Peyer's patch (tissue), 4 donors: ENCODE measurements around the gene NEDD4L.

Experiments used
- CTCF ChIP-seq, 6 experiments: fragments of 450-650 bp in 4 of 6; fragments of 200-600 bp in 2 of 6; sonication (generic) in 1 of 6; IDR thresholded peaks; one replicate each; pipeline ENCODE4 v1.5.1; 2017 to 2019; ENCODE audit warnings: antibody characterized with exemption in 6 of 6, mild to moderate bottlenecking in 3 of 6, moderate library complexity in 1 of 6
- POLR2A ChIP-seq, 2 donors: fragments of 450-650 bp; IDR thresholded peaks; one replicate each; pipeline ENCODE4 v1.5.1; 2017; ENCODE audit warnings: antibody characterized with exemption in 2 of 2, mild to moderate bottlenecking in 2 of 2, moderate library complexity in 2 of 2

DNA sequence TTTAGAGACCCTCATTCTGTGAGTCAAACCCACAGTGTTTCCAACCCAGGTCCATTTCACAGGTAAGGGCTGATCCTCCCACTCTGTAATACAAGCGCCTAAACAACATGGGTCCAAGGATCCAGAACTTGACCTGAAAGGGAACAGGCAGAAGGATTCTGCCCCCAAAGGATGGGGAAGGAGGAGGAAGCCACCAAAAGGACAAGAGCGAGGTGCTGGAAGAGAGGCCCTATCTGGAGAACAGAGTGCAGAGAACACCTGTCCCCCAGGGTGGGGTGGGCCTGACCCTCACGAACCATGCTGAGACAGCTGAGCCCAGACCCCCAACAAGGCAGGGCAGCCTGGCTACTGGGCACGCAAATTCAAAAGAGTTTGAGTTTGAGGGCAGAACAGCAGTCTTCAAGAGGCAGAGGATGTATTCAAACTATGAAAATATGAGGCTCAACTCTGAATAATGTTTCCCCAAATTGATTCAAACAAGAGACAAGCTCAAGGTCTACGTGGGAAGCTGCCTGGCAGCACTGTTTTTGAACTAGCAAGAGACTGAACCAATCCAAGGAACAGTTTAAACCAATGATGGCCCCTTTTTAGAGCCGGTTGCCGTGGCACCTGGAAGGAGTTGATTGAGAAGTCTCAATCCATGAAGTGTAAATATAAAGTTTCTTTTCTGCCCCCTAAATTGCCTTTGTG is 372.1 kb downstream of the NEDD4L start:
- TF ChIP-seq CTCF (IDR thresholded peaks at IDR 0.05), result no peak
- TF ChIP-seq POLR2A (IDR thresholded peaks at IDR 0.05), result no peak
